Uterus (tissue), 2 donors: Measurements from ENCODE around the gene RPUSD2.

Experiments
- POLR2A ChIP-seq, 2 donors: fragments of 450-650 bp; IDR thresholded peaks; one replicate each; pipeline ENCODE4 v1.6.1; 2016; ENCODE audit warnings: antibody characterized with exemption in 2 of 2, mild to moderate bottlenecking in 1 of 2, moderate library complexity in 1 of 2
- TF ChIP-seq, protein P1 (sequence below), 4 experiments: fragments of 200-600 bp in 2 of 4; fragments of 450-650 bp in 2 of 4; sonication (generic) in 2 of 4; IDR thresholded peaks; one replicate each; pipeline ENCODE4 v1.5.1; 2016 to 2019; ENCODE audit warnings: antibody characterized with exemption in 4 of 4, mild to moderate bottlenecking in 2 of 4, moderate library complexity in 1 of 4

DNA sequence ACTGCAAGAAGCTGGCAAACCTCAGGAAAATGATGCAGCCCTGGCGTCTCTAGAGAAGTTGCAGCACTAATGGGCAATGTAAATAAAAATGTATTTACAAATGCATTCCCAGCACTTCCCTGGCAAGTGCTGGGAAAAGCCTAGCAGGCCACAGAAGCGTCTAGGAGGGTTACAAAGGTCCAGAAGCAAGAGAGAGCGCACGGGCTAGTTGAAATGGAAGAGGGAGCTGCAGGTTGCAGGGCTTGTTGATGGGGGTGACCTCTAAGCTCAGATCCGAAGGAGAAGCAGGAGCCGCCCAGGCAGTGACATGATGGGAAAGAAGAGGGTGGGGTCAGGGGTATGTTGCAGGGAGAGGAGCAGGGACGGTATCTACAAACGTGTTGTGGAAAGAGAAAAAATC, 22.3 kb downstream of the RPUSD2 start:
- TF ChIP-seq, protein P1, sequence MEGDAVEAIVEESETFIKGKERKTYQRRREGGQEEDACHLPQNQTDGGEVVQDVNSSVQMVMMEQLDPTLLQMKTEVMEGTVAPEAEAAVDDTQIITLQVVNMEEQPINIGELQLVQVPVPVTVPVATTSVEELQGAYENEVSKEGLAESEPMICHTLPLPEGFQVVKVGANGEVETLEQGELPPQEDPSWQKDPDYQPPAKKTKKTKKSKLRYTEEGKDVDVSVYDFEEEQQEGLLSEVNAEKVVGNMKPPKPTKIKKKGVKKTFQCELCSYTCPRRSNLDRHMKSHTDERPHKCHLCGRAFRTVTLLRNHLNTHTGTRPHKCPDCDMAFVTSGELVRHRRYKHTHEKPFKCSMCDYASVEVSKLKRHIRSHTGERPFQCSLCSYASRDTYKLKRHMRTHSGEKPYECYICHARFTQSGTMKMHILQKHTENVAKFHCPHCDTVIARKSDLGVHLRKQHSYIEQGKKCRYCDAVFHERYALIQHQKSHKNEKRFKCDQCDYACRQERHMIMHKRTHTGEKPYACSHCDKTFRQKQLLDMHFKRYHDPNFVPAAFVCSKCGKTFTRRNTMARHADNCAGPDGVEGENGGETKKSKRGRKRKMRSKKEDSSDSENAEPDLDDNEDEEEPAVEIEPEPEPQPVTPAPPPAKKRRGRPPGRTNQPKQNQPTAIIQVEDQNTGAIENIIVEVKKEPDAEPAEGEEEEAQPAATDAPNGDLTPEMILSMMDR (IDR thresholded peaks at IDR 0.05): no peak
- TF ChIP-seq POLR2A (IDR thresholded peaks at IDR 0.05): no peak
